HFFc6 (cell line): ENCODE data around the gene AMOTL1. TPM values are rescaled to one million over a fixed set of nuclear protein-coding genes. Genes with fewer than 3 reads are reported as not detected.

ENCODE experiments used
- DNase-seq: peaks from one replicate; pipeline ENCODE4 v3.0.0-alpha.2; 2018
- H3K27ac Mint-ChIP-seq: 2 replicates; pipeline ENCODE4 v1.8.0; 2020; ENCODE audit warnings: mild to moderate bottlenecking, mixed read lengths
- H3K27me3 Mint-ChIP-seq: 2 replicates; pipeline ENCODE4 v1.8.0; 2021; ENCODE audit warnings: mild to moderate bottlenecking, moderate library complexity, mixed read lengths; ENCODE audit not compliant: insufficient read depth
- H3K36me3 Mint-ChIP-seq: 2 replicates; pipeline ENCODE4 v1.8.0; 2021; ENCODE audit warnings: low read depth, mixed read lengths
- H3K4me1 Mint-ChIP-seq: 2 replicates; pipeline ENCODE4 v1.8.0; 2020; ENCODE audit warnings: low read depth, mixed read lengths
- H3K4me3 Mint-ChIP-seq: 2 replicates; pipeline ENCODE4 v1.8.0; 2020; ENCODE audit warnings: mild to moderate bottlenecking, moderate library complexity, mixed read lengths
- H3K9me3 Mint-ChIP-seq: 2 replicates; pipeline ENCODE4 v1.8.0; 2020; ENCODE audit warnings: mild to moderate bottlenecking, mixed read lengths
- total RNA-seq, 6 experiments: library from RNA; stranded (reverse); fragmentation: NEBNext Ultra II Directional; extraction: Animal tissue kit (Norgen Biotek cat#: 25700); gene quantifications; 2 replicates in 1 of 6; 3 replicates in 5 of 6; pipeline ENCODE4 v1.2.3, GENCODE V29; 2021
- TF ChIP-seq, protein P1 (sequence below): fragments of 200-600 bp; sonication (generic); IDR thresholded peaks from 2 replicates; pipeline ENCODE4 v1.5.0; 2021; ENCODE audit warnings: antibody characterized with exemption, mild to moderate bottlenecking

AMOTL1 gene
- total RNA-seq, 6 experiments from 2014 or later, result 43.1 to 65.9 (median 48.4) TPM

GRCh38 chr11:94770563-94771120 lies 2.5 kb downstream of the AMOTL1 start:
- Mint-ChIP-seq H3K4me3 (peak overlapping the region; percentile 96), H3K27ac (no peak overlapping the region), H3K9me3 (no peaks in the 10 kb centered on the region), H3K4me1 (peaks cover 63% of the 10 kb centered on the region), H3K36me3 (peaks cover 4% of the 10 kb centered on the region; the same call in 1 of the 2 replicates), H3K27me3 (peaks cover 2% of the 10 kb centered on the region; the same call in 1 of the 2 replicates)
- no peak for DNase-seq
- TF ChIP-seq, protein P1, sequence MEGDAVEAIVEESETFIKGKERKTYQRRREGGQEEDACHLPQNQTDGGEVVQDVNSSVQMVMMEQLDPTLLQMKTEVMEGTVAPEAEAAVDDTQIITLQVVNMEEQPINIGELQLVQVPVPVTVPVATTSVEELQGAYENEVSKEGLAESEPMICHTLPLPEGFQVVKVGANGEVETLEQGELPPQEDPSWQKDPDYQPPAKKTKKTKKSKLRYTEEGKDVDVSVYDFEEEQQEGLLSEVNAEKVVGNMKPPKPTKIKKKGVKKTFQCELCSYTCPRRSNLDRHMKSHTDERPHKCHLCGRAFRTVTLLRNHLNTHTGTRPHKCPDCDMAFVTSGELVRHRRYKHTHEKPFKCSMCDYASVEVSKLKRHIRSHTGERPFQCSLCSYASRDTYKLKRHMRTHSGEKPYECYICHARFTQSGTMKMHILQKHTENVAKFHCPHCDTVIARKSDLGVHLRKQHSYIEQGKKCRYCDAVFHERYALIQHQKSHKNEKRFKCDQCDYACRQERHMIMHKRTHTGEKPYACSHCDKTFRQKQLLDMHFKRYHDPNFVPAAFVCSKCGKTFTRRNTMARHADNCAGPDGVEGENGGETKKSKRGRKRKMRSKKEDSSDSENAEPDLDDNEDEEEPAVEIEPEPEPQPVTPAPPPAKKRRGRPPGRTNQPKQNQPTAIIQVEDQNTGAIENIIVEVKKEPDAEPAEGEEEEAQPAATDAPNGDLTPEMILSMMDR, result no peak

DNA sequence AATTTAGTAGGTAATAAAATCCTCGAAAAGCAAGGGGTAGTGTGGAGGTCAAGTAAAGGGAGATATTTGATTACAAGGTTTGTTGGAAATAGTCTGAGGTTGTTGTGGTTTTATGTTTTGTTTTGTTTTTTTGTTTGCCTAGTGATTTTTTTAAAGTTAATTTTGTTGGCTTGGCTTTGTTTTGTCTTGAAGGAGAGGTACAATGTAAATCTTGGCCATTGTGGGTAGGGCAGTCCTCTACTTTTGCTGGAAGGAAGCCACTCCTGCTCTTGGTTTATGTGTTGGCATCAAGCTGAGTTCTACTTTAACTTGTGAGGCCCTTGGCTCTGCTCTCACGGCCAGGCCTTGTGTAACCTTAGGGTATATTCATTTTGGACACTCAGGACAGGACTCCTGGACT lies 3.2 kb downstream of the AMOTL1 start:
- Mint-ChIP-seq H3K27me3 (peaks cover 2% of the 10 kb centered on the region; the same call in 1 of the 2 replicates), H3K4me1 (peaks cover 70% of the 10 kb centered on the region), H3K4me3 (peak overlapping the region; percentile 35), H3K9me3 (no peaks in the 10 kb centered on the region), H3K27ac (peak overlapping the region; percentile 49), H3K36me3 (peaks cover 4% of the 10 kb centered on the region; the same call in 1 of the 2 replicates)
- no peak for DNase-seq
- TF ChIP-seq, protein P1, result no peak

DNA sequence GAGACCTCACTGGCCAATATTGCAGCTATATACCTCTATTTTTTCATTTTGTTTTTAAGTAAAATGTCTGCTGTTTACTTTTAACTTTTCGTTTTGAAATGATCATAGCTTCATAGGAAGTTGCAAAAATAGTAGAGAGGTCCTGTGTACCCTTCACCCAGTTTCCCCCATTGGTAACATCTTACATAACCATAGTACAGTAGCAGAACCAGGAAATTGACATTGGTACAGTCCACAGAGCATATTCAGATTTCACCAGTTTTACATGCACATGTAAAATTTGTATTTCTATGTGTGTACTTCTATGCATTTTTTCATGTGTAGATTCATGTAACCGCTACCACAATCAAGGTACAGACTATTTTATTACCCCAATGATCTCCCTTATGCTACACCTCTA lies 3.8 kb downstream of the AMOTL1 start:
- Mint-ChIP-seq H3K27me3 (peaks cover 2% of the 10 kb centered on the region; the same call in 1 of the 2 replicates), H3K36me3 (peaks cover 4% of the 10 kb centered on the region; the same call in 1 of the 2 replicates), H3K4me1 (peaks cover 76% of the 10 kb centered on the region), H3K9me3 (no peaks in the 10 kb centered on the region), H3K27ac (no peak overlapping the region; the same call in 1 of the 2 replicates), H3K4me3 (no peak overlapping the region)
- no peak for DNase-seq
- TF ChIP-seq, protein P1, result no peak

- H3K27ac Mint-ChIP-seq, result no peak overlapping the region
Observed at GRCh38 chr11:94773842-94774241, 5.7 kb downstream of the AMOTL1 start.

GRCh38 chr11:94774345-94774744 lies 6.2 kb downstream of the AMOTL1 start:
- Mint-ChIP-seq H3K36me3 (peaks cover 4% of the 10 kb centered on the region; the same call in 1 of the 2 replicates), H3K27ac (peak overlapping the region; percentile 7; the same call in 1 of the 2 replicates), H3K4me3 (no peak overlapping the region), H3K4me1 (peaks cover 89% of the 10 kb centered on the region), H3K9me3 (no peaks in the 10 kb centered on the region), H3K27me3 (peaks cover 2% of the 10 kb centered on the region; the same call in 1 of the 2 replicates)
- no peak for DNase-seq
- TF ChIP-seq, protein P1, result no peak

More at GRCh38 chr11:94773842-94774241, 5.7 kb downstream of the AMOTL1 start:
- Mint-ChIP-seq H3K27me3 (peaks cover 2% of the 10 kb centered on the region; the same call in 1 of the 2 replicates), H3K4me1 (peaks cover 86% of the 10 kb centered on the region), H3K36me3 (peaks cover 4% of the 10 kb centered on the region; the same call in 1 of the 2 replicates), H3K9me3 (no peaks in the 10 kb centered on the region), H3K4me3 (no peak overlapping the region)
- no peak for DNase-seq
- TF ChIP-seq, protein P1, result no peak
